DOHH2 (cell line): Measurements from ENCODE around the gene SPATA33.

Source experiments
- CTCF ChIP-seq: fragments of 200-600 bp; sonication (generic); IDR thresholded peaks from one replicate; pipeline ENCODE4 v1.5.1; 2014; ENCODE audit warnings: antibody characterized with exemption, mild to moderate bottlenecking, low read depth, low read length; ENCODE audit not compliant: poor library complexity, severe bottlenecking
- EZH2phosphoT487 ChIP-seq: fragments of 200-600 bp; sonication (generic); IDR thresholded peaks from 2 replicates; pipeline ENCODE4 v1.6.1; 2017; ENCODE audit warnings: borderline replicate concordance, mild to moderate bottlenecking, antibody characterized with exemption, low read length, moderate library complexity, mixed read lengths

- TF ChIP-seq EZH2phosphoT487, result no peak
- TF ChIP-seq CTCF, result no peak
Observed at GRCh38 chr16:89618109-89618998, 39.3 kb upstream of the SPATA33 start.
